Left ventricle myocardium superior (tissue), 1 donor: ENCODE results near the gene IGHMBP2. TPM values are rescaled to one million over a fixed set of nuclear protein-coding genes. Genes with fewer than 3 reads are reported as not detected.

Experiments
- ATAC-seq: fragments of 200-7000 bp; cut with Tn5 transposase; one replicate; pipeline ENCODE4 v1.9.1; 2020; ENCODE audit warnings: mild to moderate bottlenecking, moderate library complexity
- DNase-seq: peaks from one replicate; pipeline ENCODE4 v3.0.0-alpha.2; 2020
- intact Hi-C: fragments of 100-400 bp; cut with micrococcal nuclease; formaldehyde crosslinking; loops from one replicate; pipeline ENCODE4 v1.11.0; 2022
- total RNA-seq: library from RNA; stranded (reverse); fragmentation: NEBNext Ultra II Directional; extraction: Animal tissue kit (Norgen Biotek cat#: 25700); gene quantifications from one replicate; pipeline ENCODE4 v1.2.1, GENCODE V29; 2021
- donor health status: DM: no; HTN: yes; CAD: no; lungs with severe emphysema.

IGHMBP2 gene
- total RNA-seq, 1 donor from 2014 or later: 14.7 TPM

DNA sequence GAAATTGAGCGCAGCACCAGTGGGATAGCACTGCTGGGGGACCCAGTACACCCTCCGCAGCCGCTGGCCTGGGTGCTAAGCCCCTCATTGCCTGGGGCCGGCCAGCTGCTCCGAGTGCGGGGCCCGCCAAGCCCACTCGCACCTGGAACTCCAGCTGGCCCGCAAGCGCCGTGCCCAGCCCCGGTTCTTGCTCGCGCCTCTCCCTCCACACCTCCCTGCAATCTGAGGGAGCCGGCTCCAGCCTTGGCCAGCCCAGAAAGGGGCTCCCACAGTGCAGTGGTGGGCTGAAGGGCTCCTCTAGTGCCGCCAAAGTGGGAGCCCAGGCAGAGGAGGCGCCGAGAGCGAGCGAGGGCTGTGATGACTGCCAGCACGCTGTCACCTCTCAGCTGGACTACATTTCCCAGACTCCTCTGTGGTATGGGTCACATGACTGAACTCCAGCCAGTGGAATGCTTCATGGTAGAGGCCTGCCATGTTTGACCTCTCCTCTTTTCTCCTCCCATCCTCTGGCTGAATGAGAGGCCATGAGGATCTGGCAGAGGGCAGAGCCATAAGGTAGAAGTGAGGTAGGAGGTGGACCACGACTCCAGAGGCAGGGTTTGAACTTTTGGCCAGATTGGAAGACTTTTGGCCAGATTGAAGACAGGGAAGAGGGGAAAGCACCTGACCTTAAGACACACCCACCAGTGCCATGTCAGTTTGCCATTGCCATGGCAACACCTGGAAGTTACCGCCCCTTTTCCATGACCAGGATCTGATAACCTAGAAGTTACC lies 70.9 kb downstream of the IGHMBP2 start:
- DNase-seq: no peak
- intact Hi-C loops: no loop called here
- ATAC-seq: peak; percentile 15

DNA sequence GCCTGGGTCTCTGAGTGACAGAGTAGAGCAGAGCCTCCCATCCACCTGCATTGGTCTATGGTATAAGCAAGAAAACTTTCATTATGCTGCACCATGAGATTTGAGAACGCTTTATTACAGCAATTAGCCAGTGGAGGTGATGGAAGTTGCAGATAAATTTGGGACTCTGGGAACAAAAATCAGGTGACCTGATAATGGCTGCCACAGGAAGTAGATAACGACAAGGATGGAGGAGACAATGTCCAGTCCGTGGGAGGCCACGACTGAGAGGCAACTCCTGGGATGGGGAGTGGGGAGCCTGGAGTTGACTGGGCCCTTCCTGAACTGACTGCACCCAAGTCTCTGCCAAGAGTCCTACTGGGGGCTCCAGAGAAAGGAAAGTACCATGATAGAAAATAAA lies 72.4 kb downstream of the IGHMBP2 start:
- ATAC-seq (no peak), DNase-seq (no peak)
- intact Hi-C loops: no loop called here

DNA sequence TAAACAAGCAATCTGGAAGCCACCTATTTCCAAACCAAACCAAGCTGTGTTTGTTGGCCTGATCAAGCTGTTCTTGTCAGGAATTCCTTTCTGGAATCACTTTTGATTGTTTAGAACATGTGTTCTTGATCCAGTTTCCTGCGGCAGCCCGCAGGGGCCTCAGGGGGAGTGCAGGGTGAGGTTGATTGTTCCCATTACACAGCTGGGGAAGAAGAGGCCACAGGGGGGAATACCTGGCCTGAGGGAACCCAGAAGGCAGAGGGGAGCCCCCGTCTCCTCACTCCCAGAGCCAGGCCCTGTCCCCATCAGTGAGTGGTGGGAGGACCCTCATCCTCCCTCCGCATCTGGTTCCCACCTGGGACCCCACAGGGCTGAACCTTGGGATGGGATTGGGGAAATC lies 72.9 kb downstream of the IGHMBP2 start:
- DNase-seq: no peak
- ATAC-seq: no peak
- intact Hi-C loops: no loop called here

DNA sequence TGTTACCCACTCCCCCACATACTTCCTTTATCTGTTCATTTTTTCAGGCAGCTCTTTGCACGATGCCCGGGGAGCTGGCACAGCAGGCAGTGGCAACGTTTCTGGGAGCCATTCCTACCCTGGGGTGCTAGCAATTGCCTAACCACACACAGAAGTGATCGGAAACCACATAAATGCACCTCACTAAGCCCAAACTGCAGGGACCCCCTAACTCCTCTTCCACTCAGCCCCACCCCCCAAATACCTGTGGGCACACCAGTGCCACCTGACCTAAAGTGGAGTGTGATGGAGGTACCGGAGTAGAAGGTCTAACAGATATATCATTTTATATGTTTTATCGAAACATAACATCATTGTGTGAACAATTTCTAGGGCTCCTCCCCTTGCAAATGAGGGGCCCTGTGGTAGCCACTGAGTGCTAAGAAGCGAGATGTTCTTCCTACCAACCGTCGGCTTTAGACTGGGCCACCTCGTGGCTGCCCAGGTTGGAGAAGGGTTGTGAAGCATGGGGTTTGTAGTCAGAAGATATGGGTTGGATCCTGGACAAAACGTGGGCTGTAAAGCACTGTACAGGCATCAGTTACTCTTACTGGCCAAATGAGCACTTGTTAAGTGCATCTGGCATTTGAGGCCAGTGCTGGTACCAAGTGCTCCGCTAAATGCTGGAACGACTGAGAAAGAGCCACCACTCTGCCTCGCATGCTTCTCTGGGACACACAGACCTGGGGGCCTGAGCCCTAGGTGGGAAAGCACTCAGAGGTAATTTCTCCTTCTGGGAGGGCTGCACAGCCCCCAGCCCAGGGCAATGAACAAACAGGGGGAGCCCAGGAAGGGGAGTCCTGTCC lies 74.3 kb downstream of the IGHMBP2 start:
- intact Hi-C loops: no loop called here
- no peak for DNase-seq

DNA sequence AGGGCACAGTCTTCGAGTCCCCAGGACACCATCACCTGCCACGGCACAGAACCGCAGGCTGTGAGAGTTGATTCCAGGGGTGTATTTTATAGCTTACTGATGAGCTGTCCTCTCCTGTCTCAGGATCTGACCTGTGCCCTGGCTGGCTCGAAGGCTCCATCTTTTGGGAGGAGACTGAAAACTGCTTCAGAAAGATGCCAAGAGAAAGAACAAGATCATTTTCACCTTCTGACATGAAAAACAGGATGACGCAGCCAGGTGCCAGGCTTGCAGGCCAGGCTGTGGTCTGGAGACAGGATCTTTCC lies 74.9 kb downstream of the IGHMBP2 start:
- no peak for DNase-seq
- ATAC-seq: no peak
- intact Hi-C loops: no loop called here

More for the DNA sequence above, 74.3 kb downstream of the IGHMBP2 start:
- no peak for ATAC-seq

DNA sequence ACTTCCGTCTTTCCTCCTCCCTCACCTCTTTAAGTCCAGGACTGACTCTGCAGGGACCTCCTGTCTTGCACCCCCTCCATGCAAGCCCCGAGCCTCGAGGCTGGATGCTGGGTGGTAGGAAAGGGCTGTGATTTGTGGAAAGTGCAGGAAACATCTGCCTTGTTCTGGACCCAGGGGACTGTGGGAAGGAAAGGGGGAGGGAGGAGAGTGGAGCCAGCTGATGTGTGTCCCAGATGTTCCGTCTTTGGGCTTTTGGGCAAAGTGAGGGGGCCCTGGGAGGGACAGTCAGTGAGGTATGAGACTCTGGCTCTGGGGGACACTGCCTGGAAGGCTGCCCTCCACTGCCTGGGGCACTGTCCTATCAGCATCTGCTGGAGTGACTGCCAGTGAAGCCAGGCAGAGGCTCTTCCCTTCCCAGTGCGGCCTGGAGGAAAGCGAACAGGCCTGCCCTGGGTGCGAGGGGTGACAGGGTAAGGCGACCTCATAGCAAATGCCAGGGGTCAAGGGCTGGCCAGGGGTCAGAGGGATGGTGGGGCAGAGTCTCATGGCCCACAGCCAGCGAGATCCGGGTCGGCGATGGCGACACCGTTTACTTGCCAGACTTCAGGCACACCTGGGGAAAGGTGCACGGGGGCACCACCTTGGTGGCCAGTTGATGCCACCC lies 75.4 kb downstream of the IGHMBP2 start:
- intact Hi-C loops: no loop called here
- peak; percentile 72 for ATAC-seq
- DNase-seq: no peak

DNA sequence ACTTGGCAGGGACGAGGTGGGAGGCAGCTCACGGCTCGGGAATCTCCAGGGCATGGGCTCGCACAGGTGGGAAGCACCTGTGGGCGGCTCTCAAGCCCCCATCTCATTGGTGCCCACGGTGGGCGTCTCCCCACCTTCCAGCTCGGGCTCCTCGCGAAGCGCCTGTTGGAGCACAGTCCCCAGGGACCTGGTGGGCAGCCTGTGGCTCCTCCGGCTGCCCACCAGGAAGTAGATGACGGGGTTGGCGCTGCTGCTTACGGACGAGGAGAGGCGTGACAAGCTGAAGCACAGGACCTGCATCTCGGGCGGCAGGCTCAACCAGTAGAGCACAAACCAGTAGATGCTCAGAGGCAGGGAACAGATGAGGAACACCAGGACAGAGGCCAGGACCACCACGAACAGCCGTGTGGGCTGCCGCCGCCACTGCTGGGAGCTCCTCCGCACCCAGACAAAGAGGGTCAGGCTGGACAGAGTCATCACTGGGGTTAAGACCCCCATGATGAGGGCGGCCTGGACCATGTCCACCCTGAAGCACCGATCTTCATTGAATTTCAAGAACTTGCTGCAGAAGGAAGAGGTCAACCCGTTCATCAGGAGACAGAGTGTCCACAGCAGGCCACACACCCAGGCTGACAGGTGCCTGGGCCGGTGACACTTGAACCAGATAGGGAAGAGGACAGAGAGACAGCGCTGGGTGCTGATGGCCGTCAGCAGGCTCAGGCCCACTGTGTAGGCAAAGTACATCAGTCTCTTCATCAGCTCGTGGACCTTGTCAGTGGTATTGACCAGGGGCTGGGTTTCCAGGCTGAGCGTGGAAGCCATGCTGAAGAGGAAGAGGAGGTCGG lies 76.5 kb downstream of the IGHMBP2 start:
- DNase-seq: no peak
- ATAC-seq: no peak
- intact Hi-C loops: no loop called here

DNA sequence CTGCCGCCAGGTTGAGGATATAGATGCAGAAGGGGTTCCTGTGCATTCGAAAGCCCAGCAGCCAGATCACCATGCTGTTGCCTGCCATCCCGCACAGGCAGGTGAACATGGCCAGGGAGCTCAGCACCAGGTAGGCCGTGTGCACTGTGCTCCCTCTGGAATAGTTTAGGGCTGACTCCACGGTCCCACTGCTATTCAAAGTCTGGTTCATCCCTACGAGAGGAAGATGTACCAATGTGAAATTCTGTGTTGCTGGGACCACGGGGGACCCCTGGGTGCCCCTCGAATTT lies 77.0 kb downstream of the IGHMBP2 start, which contains the start of gene MRGPRD:
Gene MRGPRD (minus strand): TSS at position 211 of the 290 bp plus-strand sequence. CDS start 0 bp downstream, at position 211.
- intact Hi-C loops: no loop called here
- DNase-seq (no peak), ATAC-seq (peak; percentile 14)

DNA sequence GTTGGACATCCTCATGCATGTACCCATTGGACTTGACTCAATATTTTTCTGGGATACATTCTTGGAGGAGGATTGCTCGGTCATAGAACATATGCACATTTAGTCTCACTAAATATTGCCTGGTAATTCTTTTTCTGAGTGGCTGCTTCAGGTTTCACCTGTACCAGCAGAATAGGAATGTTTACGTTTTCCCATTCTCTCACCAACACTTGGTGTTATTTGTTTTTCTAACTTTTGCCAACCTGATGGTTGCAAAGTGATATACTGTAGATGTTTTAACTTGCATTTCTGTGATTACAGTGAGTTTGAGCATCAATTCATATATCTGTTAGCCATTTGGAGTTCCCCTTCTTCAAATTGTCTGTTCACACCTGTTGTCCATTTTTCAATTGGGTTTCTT lies 78.4 kb downstream of the IGHMBP2 start:
- intact Hi-C loops: no loop called here
- no peak for DNase-seq

DNA sequence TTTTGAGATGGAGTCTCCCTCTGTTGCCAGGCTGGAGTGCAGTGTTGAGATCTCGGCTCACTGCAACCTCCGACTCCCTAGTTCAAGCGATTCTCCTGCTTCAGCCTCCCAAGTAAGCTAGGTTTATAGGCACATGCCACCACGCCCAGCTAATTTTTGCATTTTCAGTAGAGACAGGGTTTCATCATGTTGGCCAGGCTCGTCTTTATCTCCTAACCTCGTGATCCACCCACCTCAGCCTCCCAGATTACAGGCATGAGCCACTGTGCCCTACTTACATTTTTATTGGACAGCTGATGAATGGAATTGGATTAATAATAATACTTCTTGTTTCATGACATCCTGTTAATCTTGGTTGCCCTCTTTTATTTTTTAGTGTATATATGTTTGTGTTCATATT lies 80.1 kb downstream of the IGHMBP2 start:
- intact Hi-C loops: no loop called here
- no peak for DNase-seq
- no peak for ATAC-seq

More for the DNA sequence above, 78.4 kb downstream of the IGHMBP2 start:
- no peak for ATAC-seq

DNA sequence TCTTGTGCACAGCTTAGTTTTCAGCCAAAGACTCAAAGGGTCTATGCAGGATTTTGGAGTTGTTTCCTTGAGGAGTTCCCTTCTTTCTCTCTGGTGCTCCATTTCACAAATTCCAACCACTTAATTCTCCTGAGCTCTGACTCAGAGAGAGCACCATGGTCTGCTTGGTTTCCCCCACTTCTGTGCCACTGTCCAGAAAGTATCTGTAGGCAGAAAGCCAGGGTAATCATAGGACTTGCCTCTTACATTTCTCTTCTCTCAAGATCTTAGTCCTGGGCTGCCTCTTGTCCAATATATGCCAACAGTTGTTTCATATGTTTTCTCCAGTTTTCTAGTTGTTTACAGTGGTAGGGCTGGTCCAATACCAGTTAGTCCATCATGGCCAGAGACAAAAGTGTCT lies 83.5 kb downstream of the IGHMBP2 start:
- ATAC-seq (no peak), DNase-seq (no peak)
- intact Hi-C loops: no loop called here

DNA sequence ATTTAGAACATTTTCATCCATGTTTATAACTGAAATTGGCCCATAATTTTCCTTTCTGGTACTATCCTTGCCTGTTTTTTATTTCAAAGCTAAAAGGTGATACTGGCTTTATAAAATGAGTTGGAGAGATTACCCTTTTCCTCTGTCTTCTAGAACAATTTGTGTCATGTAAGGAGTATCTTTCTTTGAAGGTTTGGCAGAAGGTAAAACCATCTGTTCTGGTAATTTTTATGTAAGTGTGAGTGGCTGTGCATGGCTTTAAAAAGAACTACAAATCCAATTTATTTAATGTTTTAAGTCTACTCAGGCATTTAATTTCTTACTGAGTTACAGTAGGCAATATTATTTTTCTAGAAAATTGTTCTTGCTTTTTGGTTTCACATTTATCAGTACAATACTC lies 84.8 kb downstream of the IGHMBP2 start:
- DNase-seq (no peak), ATAC-seq (no peak)
- intact Hi-C loops: no loop called here

Other genes with a start within 250 kb of the IGHMBP2 start
- not detected for gene GAL, start 219.3 kb upstream of the IGHMBP2 start, total RNA-seq
- 0.32 TPM for gene TESMIN, start 152.4 kb upstream of the IGHMBP2 start, total RNA-seq
- 81.7 TPM for gene CPT1A, start 62.0 kb upstream of the IGHMBP2 start, total RNA-seq
- 106 TPM for gene MRPL21, start 59 bp upstream of the IGHMBP2 start, total RNA-seq
- not detected for gene MRGPRD, start 77.1 kb downstream of the IGHMBP2 start, total RNA-seq
- 5.5 TPM for gene MRGPRF, start 109.4 kb downstream of the IGHMBP2 start, total RNA-seq
- 7.9 TPM for gene TPCN2, start 145.0 kb downstream of the IGHMBP2 start, total RNA-seq